Body of pancreas (tissue), 4 donors: ENCODE results near the gene SLC9A6.

Experiments
- POLR2A ChIP-seq, 3 donors: fragments of 450-650 bp; IDR thresholded peaks; one replicate each; pipeline ENCODE4 v1.6.1; 2016; ENCODE audit warnings: antibody characterized with exemption in 3 of 3, mild to moderate bottlenecking in 2 of 3
- TF ChIP-seq, protein P1 (sequence below), 7 experiments: fragments of 450-650 bp in 4 of 7; fragments of 200-600 bp in 3 of 7; sonication (generic) in 3 of 7; IDR thresholded peaks; one replicate each; pipeline ENCODE4 v1.5.1; 2016 to 2019; ENCODE audit warnings: antibody characterized with exemption in 7 of 7

DNA sequence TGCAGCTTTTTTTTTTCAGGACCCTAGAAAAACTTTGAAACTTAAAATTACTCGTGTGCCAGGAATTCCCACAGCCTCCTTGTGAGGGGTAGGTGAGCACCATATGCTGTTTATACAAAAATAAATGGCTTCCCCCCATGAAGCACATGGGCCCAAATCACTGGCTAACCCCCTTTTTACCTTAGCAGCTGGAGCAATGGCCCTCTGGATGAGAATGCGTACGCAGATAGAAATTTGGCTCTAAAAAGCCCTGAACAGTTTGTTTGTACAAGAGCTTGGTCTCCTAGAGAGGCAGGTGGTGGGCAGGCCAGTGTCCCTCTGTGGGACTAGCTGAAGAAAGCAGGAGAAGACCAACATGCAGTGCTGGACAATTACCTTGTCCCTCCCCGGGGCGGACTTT is 76.5 kb downstream of the SLC9A6 start:
- TF ChIP-seq, protein P1, sequence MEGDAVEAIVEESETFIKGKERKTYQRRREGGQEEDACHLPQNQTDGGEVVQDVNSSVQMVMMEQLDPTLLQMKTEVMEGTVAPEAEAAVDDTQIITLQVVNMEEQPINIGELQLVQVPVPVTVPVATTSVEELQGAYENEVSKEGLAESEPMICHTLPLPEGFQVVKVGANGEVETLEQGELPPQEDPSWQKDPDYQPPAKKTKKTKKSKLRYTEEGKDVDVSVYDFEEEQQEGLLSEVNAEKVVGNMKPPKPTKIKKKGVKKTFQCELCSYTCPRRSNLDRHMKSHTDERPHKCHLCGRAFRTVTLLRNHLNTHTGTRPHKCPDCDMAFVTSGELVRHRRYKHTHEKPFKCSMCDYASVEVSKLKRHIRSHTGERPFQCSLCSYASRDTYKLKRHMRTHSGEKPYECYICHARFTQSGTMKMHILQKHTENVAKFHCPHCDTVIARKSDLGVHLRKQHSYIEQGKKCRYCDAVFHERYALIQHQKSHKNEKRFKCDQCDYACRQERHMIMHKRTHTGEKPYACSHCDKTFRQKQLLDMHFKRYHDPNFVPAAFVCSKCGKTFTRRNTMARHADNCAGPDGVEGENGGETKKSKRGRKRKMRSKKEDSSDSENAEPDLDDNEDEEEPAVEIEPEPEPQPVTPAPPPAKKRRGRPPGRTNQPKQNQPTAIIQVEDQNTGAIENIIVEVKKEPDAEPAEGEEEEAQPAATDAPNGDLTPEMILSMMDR (IDR thresholded peaks at IDR 0.05) = no peak
- TF ChIP-seq POLR2A (IDR thresholded peaks at IDR 0.05) = no peak
